ENCODE measurements around the gene RPP40.

Gene RPP40

DNA sequence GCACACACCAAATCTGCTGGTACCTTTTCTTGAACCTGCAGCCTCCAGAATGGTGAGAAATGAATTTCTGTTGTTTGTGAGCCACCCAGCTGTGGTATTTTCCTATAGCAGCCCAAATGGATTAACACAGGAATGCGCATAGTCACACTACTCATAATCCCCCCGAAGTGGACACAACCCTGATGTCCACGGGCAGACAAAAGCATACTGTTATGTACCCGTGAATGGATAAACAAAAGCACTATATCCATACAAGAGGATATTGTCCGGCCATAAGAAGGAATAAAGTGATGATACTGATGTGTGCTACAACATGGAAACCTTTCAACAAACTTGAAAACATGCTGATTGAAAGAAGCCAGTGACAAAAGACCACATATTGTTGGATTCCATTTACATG lies 25.1 kb upstream of the RPP40 start:
- DNase-seq (ENCODE audit: low read depth, low spot score), result no peak
- TF ChIP-seq EZH2 (IDR thresholded peaks at IDR 0.05), result no peak
- no peak for TF ChIP-seq POLR2AphosphoS5 (IDR thresholded peaks at IDR 0.05; ENCODE audit: borderline replicate concordance, low read depth, low read length)
- no peak for TF ChIP-seq FOXP2 (optimal IDR thresholded peaks at IDR 0.05; ENCODE audit: control extremely low read depth, extremely low read length, insufficient read depth)
- no peak overlapping the region for H3K9ac ChIP-seq (ENCODE audit: insufficient read length)
- H3K36me3 ChIP-seq (ENCODE audit: insufficient read depth, low read length), result no peaks in the 10 kb centered on the region
- no peak overlapping the region for H3K4me3 ChIP-seq
- H3K27ac ChIP-seq, result no peak overlapping the region
- no peaks in the 10 kb centered on the region for H3K9me3 ChIP-seq (ENCODE audit: low read depth, low read length)

DNA sequence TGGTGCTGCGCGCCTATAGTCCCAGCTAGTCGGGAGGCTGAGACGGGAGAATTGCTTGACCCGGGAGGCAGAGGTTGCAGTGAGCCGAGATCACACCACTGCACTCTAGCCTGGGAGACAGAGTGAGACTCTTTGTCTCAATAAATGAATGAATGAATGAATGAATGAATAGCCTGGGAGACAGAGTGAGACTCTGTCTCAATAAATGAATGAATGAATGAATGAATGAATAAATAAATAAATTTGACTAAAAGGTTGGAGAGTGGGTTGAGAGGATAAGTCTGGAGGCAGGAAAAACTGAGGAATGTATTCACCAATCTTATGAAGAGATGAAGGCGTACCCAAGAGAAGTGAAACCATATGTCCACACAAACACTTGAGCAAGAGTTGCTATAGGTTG lies 24.5 kb upstream of the RPP40 start:
- H3K36me3 ChIP-seq (ENCODE audit: insufficient read depth, low read length), result no peaks in the 10 kb centered on the region
- H3K4me3 ChIP-seq, result no peak overlapping the region
- no peak overlapping the region for H3K27ac ChIP-seq
- TF ChIP-seq POLR2AphosphoS5 (IDR thresholded peaks at IDR 0.05; ENCODE audit: borderline replicate concordance, low read depth, low read length) (no peak), EZH2 (IDR thresholded peaks at IDR 0.05) (no peak), FOXP2 (optimal IDR thresholded peaks at IDR 0.05; ENCODE audit: control extremely low read depth, extremely low read length, insufficient read depth) (no peak)
- H3K9ac ChIP-seq (ENCODE audit: insufficient read length), result no peak overlapping the region
- H3K9me3 ChIP-seq (ENCODE audit: low read depth, low read length), result no peaks in the 10 kb centered on the region
- DNase-seq (ENCODE audit: low read depth, low spot score), result no peak

DNA sequence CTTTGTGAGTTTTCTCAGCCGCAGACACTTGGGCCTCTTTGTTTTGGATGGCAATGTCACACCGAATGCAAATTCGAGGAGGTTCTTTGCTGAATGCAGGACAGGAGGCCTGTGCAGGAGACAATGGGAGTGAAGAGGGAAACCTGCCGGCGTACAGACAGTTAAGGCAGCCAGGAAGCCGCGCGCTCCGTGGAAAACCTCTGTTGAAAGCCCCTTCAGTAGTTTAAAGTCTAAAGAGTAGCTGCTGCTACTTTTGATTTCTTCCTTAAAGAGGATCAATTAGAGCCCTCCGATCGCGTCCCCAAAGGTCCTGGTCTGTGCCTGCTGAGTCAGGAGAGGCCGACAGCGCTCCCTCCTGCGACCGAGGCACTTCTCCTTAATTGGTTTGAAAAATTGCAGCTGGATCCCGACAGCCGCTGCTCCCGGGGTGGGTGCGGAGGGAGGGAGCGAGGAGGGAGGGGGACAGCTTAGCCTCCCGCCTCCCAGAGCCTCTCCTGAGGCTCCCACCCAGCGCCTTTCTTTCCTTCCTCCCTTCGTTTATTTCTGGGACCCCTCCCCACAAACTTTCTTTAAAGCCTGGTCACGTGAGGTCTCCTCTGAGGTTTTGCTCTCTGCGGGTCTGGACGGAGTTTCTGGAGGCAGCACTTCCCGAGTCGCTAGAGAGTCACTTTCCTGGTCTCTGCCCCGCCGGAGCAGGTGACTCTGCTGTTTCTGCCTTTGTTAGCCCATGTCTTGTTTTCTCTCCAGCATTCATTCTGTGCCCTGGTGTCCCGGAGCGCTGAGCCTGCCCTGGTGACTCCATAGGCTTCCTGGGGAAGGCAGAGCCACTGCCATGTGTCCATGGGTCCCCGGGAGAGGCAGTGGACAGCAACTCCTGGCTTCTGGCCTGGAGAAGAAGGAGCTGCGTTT lies 22.3 kb upstream of the RPP40 start:
- no peak for TF ChIP-seq EZH2 (IDR thresholded peaks at IDR 0.05)
- no peak for TF ChIP-seq POLR2AphosphoS5 (IDR thresholded peaks at IDR 0.05; ENCODE audit: borderline replicate concordance, low read depth, low read length)
- TF ChIP-seq FOXP2 (optimal IDR thresholded peaks at IDR 0.05; ENCODE audit: control extremely low read depth, extremely low read length, insufficient read depth), result no peak
- Histone ChIP-seq H3K36me3 (ENCODE audit: insufficient read depth, low read length) (no peaks in the 10 kb centered on the region), H3K4me3 (no peak overlapping the region), H3K27ac (no peak overlapping the region), H3K9ac (ENCODE audit: insufficient read length) (peak overlapping the region; percentile 8), H3K9me3 (ENCODE audit: low read depth, low read length) (no peaks in the 10 kb centered on the region)
- no peak for DNase-seq (ENCODE audit: low read depth, low spot score)

DNA sequence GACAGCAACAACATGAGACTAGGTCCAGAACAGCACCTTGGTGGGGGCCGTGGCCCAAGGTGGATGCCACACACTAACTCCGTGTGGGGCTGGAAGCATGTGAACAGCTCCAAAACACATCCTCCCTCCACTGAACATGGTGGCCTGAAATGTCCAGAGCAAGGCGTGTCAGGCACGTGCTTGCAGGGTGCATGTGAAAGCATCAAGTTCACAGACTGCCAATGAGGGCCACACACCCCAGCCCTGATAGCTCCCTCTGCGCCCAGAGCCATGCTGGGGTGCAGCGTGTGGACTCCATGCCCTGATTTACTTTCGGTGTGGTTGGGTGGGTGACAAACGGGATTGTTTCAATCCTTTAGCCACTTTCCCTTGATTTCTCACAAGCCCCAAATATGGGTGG lies 20.1 kb upstream of the RPP40 start:
- Histone ChIP-seq H3K36me3 (ENCODE audit: insufficient read depth, low read length) (no peaks in the 10 kb centered on the region), H3K9me3 (ENCODE audit: low read depth, low read length) (no peaks in the 10 kb centered on the region), H3K9ac (ENCODE audit: insufficient read length) (no peak overlapping the region), H3K4me3 (no peak overlapping the region), H3K27ac (no peak overlapping the region)
- DNase-seq (ENCODE audit: low read depth, low spot score), result no peak
- no peak for TF ChIP-seq EZH2 (IDR thresholded peaks at IDR 0.05)

DNA sequence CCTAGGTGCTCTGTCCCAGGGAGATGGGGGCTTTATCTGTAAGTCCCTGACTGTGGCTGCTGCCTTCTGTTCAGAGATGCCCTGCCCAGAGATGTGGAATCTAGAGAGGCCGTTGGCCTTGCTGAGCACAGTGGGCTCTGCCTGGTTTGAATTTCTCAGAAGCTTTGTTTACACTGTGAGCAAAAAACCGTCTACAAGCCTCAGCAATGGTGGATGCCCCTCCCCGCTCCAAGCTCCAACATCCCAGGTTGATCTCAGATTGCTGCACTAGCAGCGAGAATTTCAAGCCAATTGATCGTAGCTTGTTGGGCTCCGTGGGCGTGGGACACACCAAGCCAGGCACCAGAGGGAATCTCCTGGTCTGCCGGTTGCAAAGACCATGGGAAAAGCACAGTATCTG lies 16.3 kb upstream of the RPP40 start:
- H3K4me3 ChIP-seq, result no peak overlapping the region
- TF ChIP-seq POLR2AphosphoS5 (IDR thresholded peaks at IDR 0.05; ENCODE audit: borderline replicate concordance, low read depth, low read length) (no peak), EZH2 (IDR thresholded peaks at IDR 0.05) (no peak), FOXP2 (optimal IDR thresholded peaks at IDR 0.05; ENCODE audit: control extremely low read depth, extremely low read length, insufficient read depth) (no peak)

DNA sequence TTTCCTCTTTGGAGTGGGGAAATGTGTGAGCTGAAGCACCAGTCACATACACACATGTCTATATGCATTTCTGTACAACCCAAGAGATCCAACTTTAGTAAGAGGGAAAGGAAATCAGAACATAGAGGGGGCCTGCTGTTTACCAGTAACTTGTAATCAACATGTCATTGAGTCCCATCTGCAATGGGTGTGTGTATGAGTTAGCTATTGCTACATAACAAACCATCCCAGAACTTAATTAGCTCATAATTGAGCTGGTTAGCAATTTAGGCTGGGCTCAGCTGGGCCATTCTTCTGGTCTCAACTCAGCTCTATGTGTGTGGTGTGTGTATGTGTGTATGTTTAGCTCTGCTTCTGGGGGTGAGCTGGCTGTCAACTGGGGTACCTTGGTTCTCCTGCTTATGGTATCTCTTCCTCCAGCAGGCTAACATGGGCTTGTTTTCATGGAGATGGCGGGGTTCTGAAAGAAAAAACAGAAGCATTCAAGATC lies 10.3 kb upstream of the RPP40 start:
- no peak for DNase-seq (ENCODE audit: low read depth, low spot score)
- Histone ChIP-seq H3K4me3 (no peak overlapping the region), H3K36me3 (ENCODE audit: insufficient read depth, low read length) (no peaks in the 10 kb centered on the region), H3K9me3 (ENCODE audit: low read depth, low read length) (no peaks in the 10 kb centered on the region), H3K9ac (ENCODE audit: insufficient read length) (no peak overlapping the region), H3K27ac (no peak overlapping the region)
- TF ChIP-seq FOXP2 (optimal IDR thresholded peaks at IDR 0.05; ENCODE audit: control extremely low read depth, extremely low read length, insufficient read depth) (no peak), EZH2 (IDR thresholded peaks at IDR 0.05) (no peak)

More for the DNA sequence above, 16.3 kb upstream of the RPP40 start:
- Histone ChIP-seq H3K36me3 (ENCODE audit: insufficient read depth, low read length) (no peaks in the 10 kb centered on the region), H3K9me3 (ENCODE audit: low read depth, low read length) (no peaks in the 10 kb centered on the region), H3K27ac (no peak overlapping the region), H3K9ac (ENCODE audit: insufficient read length) (no peak overlapping the region)
- no peak for DNase-seq (ENCODE audit: low read depth, low spot score)

DNA sequence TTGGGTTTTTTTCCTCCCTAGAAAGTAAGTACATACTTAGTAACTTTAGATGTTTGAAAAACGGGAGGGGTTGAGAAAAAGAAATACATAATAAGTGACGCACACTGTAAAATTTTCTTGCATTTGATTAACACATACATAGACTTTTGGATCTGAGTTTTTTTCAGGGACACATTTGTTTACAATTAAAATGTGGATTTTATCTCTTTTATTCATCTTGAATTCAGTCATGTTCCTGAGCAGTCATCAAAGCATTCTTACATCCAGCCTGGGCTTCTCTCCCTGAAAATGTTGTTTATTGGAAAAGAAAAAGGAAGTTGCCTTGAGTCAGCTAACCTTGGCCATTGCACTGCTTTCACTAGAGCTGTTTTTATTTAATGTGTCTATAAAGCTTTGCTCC lies 8.7 kb upstream of the RPP40 start:
- no peaks in the 10 kb centered on the region for H3K9me3 ChIP-seq (ENCODE audit: low read depth, low read length)
- no peak for TF ChIP-seq FOXP2 (optimal IDR thresholded peaks at IDR 0.05; ENCODE audit: control extremely low read depth, extremely low read length, insufficient read depth)
- no peak for TF ChIP-seq EZH2 (IDR thresholded peaks at IDR 0.05)
- TF ChIP-seq POLR2AphosphoS5 (IDR thresholded peaks at IDR 0.05; ENCODE audit: borderline replicate concordance, low read depth, low read length), result no peak
- H3K4me3 ChIP-seq, result no peak overlapping the region
- H3K9ac ChIP-seq (ENCODE audit: insufficient read length), result no peak overlapping the region
- no peaks in the 10 kb centered on the region for H3K36me3 ChIP-seq (ENCODE audit: insufficient read depth, low read length)
- peak overlapping the region; percentile 50; the same call in 1 of the 2 replicates for H3K27ac ChIP-seq
- no peak for DNase-seq (ENCODE audit: low read depth, low spot score)

DNA sequence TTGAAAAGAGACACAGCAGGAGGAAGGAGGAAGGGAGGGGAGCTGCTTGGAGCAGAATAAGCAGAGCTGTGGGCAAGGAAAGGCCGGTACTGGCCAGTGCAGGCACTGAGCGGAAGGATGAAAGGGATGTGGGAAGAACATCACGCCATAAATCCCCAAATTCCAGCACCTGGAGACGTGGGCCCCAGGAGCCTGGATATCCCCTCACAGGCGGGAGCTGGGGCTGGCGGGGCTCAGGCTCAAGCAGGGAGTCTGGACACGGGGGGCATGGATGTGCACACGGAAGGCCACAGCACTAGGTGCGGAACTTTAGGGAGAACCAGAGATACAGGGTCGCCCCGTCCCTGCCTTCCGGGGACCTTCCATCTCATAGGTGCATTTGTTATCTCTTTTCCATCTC lies 7.5 kb upstream of the RPP40 start:
- H3K9ac ChIP-seq (ENCODE audit: insufficient read length), result no peak overlapping the region
- TF ChIP-seq EZH2 (IDR thresholded peaks at IDR 0.05), result no peak
- TF ChIP-seq FOXP2 (optimal IDR thresholded peaks at IDR 0.05; ENCODE audit: control extremely low read depth, extremely low read length, insufficient read depth), result no peak
- no peak for TF ChIP-seq POLR2AphosphoS5 (IDR thresholded peaks at IDR 0.05; ENCODE audit: borderline replicate concordance, low read depth, low read length)
- H3K4me3 ChIP-seq, result no peak overlapping the region
- no peak overlapping the region for H3K27ac ChIP-seq
- DNase-seq (ENCODE audit: low read depth, low spot score), result no peak
- no peaks in the 10 kb centered on the region for H3K36me3 ChIP-seq (ENCODE audit: insufficient read depth, low read length)
- no peaks in the 10 kb centered on the region for H3K9me3 ChIP-seq (ENCODE audit: low read depth, low read length)

DNA sequence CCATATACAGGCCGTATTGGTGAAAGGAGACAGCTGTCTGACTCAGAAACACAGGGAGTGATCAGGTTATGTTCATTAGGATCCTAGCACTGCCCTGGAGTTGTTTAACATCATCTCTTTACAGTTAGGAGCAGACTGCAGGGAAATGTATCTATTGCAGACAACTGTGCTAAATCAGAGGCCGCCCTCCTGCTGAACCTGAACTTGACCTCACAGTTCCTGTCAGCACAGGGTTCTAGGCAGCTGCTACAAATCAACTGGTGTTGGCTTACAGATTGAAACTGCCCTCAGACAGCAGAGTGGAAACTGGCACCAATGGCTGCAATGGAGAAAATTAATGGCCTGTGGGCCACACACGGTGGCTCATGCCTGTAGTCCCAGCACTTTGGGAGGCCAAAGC lies 3.7 kb upstream of the RPP40 start:
- H3K36me3 ChIP-seq (ENCODE audit: insufficient read depth, low read length), result no peaks in the 10 kb centered on the region
- TF ChIP-seq FOXP2 (optimal IDR thresholded peaks at IDR 0.05; ENCODE audit: control extremely low read depth, extremely low read length, insufficient read depth), result no peak
- no peak for TF ChIP-seq EZH2 (IDR thresholded peaks at IDR 0.05)
- no peak for TF ChIP-seq POLR2AphosphoS5 (IDR thresholded peaks at IDR 0.05; ENCODE audit: borderline replicate concordance, low read depth, low read length)
- H3K9me3 ChIP-seq (ENCODE audit: low read depth, low read length), result no peaks in the 10 kb centered on the region

More for the DNA sequence above, 3.7 kb upstream of the RPP40 start:
- DNase-seq (ENCODE audit: low read depth, low spot score), result no peak
- Histone ChIP-seq H3K27ac (no peak overlapping the region), H3K9ac (ENCODE audit: insufficient read length) (no peak overlapping the region), H3K4me3 (no peak overlapping the region)
